HCT116 (cell line): ENCODE data around the gene CFAP46. TPM values are rescaled to one million over a fixed set of nuclear protein-coding genes. Genes with fewer than 3 reads are reported as not detected.

Experiments
- ATAC-seq: fragments of 200-7000 bp; cut with Tn5 transposase; 2 replicates; pipeline ENCODE4 v1.9.1; 2020; ENCODE audit warnings: mild to moderate bottlenecking, moderate library complexity
- BruUV-seq: library from RNA; stranded (reverse); fragments of 400-500 nt; replicated peaks from 2 replicates; lab custom pipeline; 2021; lab: Mats Ljungman, UMichigan
- CTCF ChIA-PET: fragments of 300-600 bp; sonication (Branson Sonifier 250); formaldehyde crosslinking; loops from one replicate; lab custom pipeline; 2021; ENCODE audit warnings: antibody characterized with exemption; lab: Charles Lee
- POLR2A ChIA-PET: fragments of 300-600, 350-600 bp; sonication (Branson Sonifier 250); formaldehyde crosslinking; loops from one replicate; lab custom pipeline; 2021; ENCODE audit warnings: antibody characterized with exemption; lab: Charles Lee
- RAD21 ChIA-PET, 2 experiments: fragments of 300-600 bp; sonication (Branson Sonifier 250); formaldehyde crosslinking; loops; one replicate each; lab custom pipeline; 2023; ENCODE audit warnings: low total read pairs in 2 of 2; ENCODE audit not compliant: uncharacterized antibody in 2 of 2, unreplicated experiment in 2 of 2, low non-redundant PET in 1 of 2; lab: Charles Lee
- DNase-seq: peaks from one replicate; pipeline ENCODE4 v3.0.0-alpha.2; 2010; ENCODE audit warnings: low read depth, low spot score
- H2AFZ ChIP-seq: fragments of 200-600 bp; shearing (Covaris generic), sonication (generic); 2 replicates; pipeline ENCODE4 v1.6.1; 2017; ENCODE audit warnings: low read depth, mixed run types, mixed read lengths, antibody characterized with exemption, low read length; ENCODE audit not compliant: poor library complexity, severe bottlenecking
- H3K27ac ChIP-seq: 2 replicates; pipeline ENCODE4 v1.5.1; 2012; ENCODE audit warnings: low read depth, low read length
- H3K27me3 ChIP-seq: fragments of 200-600 bp; sonication (generic); 2 replicates; pipeline ENCODE4 v1.6.1; 2016; ENCODE audit warnings: mixed run types, low read length, mixed read lengths; ENCODE audit not compliant: insufficient read depth
- H3K36me3 ChIP-seq, 2 experiments: fragments of 200-500 bp in 1 of 2; fragments of 200-600 bp in 1 of 2; sonication (Bioruptor generic) in 1 of 2; sonication (generic) in 1 of 2; 2 replicates each; pipeline versions ENCODE4 v1.5.1 to v1.6.1; 2014 to 2016; ENCODE audit warnings: low read length in 2 of 2, inconsistent platforms in 1 of 2, mixed read lengths in 1 of 2, mixed run types in 1 of 2; ENCODE audit not compliant: insufficient read depth in 2 of 2, control insufficient read depth in 1 of 2
- H3K4me1 ChIP-seq, 2 experiments: fragments of 200-600 bp in 1 of 2; sonication (generic) in 1 of 2; 2 replicates each; pipeline versions ENCODE4 v1.5.1 to v1.6.1; 2012 to 2017; ENCODE audit warnings: low read length in 2 of 2, inconsistent platforms in 1 of 2, mild to moderate bottlenecking in 1 of 2, mixed read lengths in 1 of 2, mixed run types in 1 of 2, moderate library complexity in 1 of 2; ENCODE audit not compliant: insufficient read depth in 2 of 2, control insufficient read depth in 1 of 2
- H3K4me2 ChIP-seq: fragments of 200-600 bp; sonication (generic); 2 replicates; pipeline ENCODE4 v1.6.1; 2017; ENCODE audit warnings: mixed run types, low read length, mixed read lengths
- H3K4me3 ChIP-seq, 2 experiments: fragments of 200-600 bp in 1 of 2; sonication (generic) in 1 of 2; replicated peaks in 1 of 2; 2 replicates each; pipeline ENCODE4 v1.5.1; 2011 to 2016; ENCODE audit warnings: low read length in 2 of 2, control low read depth in 1 of 2, low read depth in 1 of 2, mild to moderate bottlenecking in 1 of 2, mixed read lengths in 1 of 2, mixed run types in 1 of 2
- H3K79me2 ChIP-seq: fragments of 200-600 bp; sonication (generic); 2 replicates; pipeline ENCODE4 v1.6.1; 2017; ENCODE audit warnings: mild to moderate bottlenecking, mixed run types, low read length, moderate library complexity, mixed read lengths; ENCODE audit not compliant: insufficient read depth
- H3K9ac ChIP-seq: fragments of 200-600 bp; sonication (generic); 2 replicates; pipeline ENCODE4 v1.6.1; 2016; ENCODE audit warnings: low read length, mixed read lengths
- H3K9me2 ChIP-seq: fragments of 200-600 bp; sonication (generic), shearing (Covaris generic); 2 replicates; pipeline ENCODE4 v1.6.1; 2017; ENCODE audit warnings: mixed run types, mild to moderate bottlenecking, moderate library complexity; ENCODE audit not compliant: insufficient read depth
- H3K9me3 ChIP-seq, 2 experiments: fragments of 200-500 bp in 1 of 2; fragments of 200-600 bp in 1 of 2; sonication (Bioruptor generic) in 1 of 2; sonication (generic) in 1 of 2; 2 replicates each; pipeline ENCODE4 v1.6.1; 2014 to 2017; ENCODE audit warnings: low read length in 2 of 2, mixed read lengths in 2 of 2, inconsistent platforms in 1 of 2, low read depth in 1 of 2, mild to moderate bottlenecking in 1 of 2, mixed run types in 1 of 2, moderate library complexity in 1 of 2; ENCODE audit not compliant: control insufficient read depth in 1 of 2, insufficient read depth in 1 of 2
- H4K20me1 ChIP-seq: fragments of 200-600 bp; sonication (generic), shearing (Covaris generic); 2 replicates; pipeline ENCODE4 v1.6.1; 2017; ENCODE audit warnings: mixed run types, mild to moderate bottlenecking, moderate library complexity; ENCODE audit not compliant: insufficient read depth
- ATF3 ChIP-seq: IDR thresholded peaks from 2 replicates; pipeline ENCODE4 v1.6.1; 2012
- EZH2 ChIP-seq: fragments of 200-600 bp; sonication (generic); IDR thresholded peaks from 2 replicates; pipeline ENCODE4 v1.6.1; 2017; ENCODE audit warnings: antibody characterized with exemption, mixed run types
- EZH2phosphoT487 ChIP-seq: fragments of 200-600 bp; IDR thresholded peaks from 2 replicates; pipeline ENCODE4 v1.6.1; 2018; ENCODE audit warnings: antibody characterized with exemption, borderline replicate concordance
- POLR2AphosphoS5 ChIP-seq: IDR thresholded peaks from 2 replicates; pipeline ENCODE4 v1.6.1; 2011; ENCODE audit warnings: mild to moderate bottlenecking, low read depth, low read length, moderate library complexity
- REST ChIP-seq: IDR thresholded peaks from 2 replicates; pipeline ENCODE4 v1.6.1; 2012; ENCODE audit warnings: low read depth
- SRF ChIP-seq: IDR thresholded peaks from 2 replicates; pipeline ENCODE4 v1.6.1; 2012; ENCODE audit warnings: low read depth
- YY1 ChIP-seq: IDR thresholded peaks from 2 replicates; pipeline ENCODE4 v1.6.1; 2011; ENCODE audit warnings: low read length, low read depth, moderate library complexity, mild to moderate bottlenecking; ENCODE audit not compliant: insufficient replicate concordance; ENCODE audit errors: extremely low read depth
- ZFX ChIP-seq: fragments of 450-650 bp; IDR thresholded peaks from 2 replicates; pipeline ENCODE4 v1.6.1; 2017
- intact Hi-C: fragments of 100-400 bp; cut with micrococcal nuclease; formaldehyde crosslinking; loops from 2 replicates; pipeline ENCODE4 v1.10.0; 2022
- total RNA-seq: library from RNA; stranded (reverse); gene quantifications from one replicate; pipeline ENCODE4 v1.2.1, GENCODE V29; 2021; ENCODE audit not compliant: unreplicated experiment

Gene CFAP46
- total RNA-seq, 1 experiment from 2014 or later: 1.4 TPM

- Histone ChIP-seq H3K9me2 (no peaks in the 10 kb centered on the region), H3K36me3 (no peaks in the 10 kb centered on the region), H4K20me1 (no peaks in the 10 kb centered on the region), H3K4me2 (no peak overlapping the region), H3K27me3 (no peaks in the 10 kb centered on the region), H3K9ac (no peak overlapping the region), H3K4me1 (no peaks in the 10 kb centered on the region), H3K9me3 (no peaks in the 10 kb centered on the region), H2AFZ (no peak overlapping the region), H3K27ac (no peak overlapping the region), H3K4me3 (no peak overlapping the region), H3K79me2 (no peaks in the 10 kb centered on the region)
- ChIA-PET CTCF (no interaction called here), POLR2A (no interaction called here), RAD21 (no interaction called here)
- ATAC-seq: no peak
- TF ChIP-seq ATF3 (no peak), ZFX (no peak), EZH2 (no peak), EZH2phosphoT487 (no peak), POLR2AphosphoS5 (no peak), SRF (no peak), REST (no peak), YY1 (no peak)
- BruUV-seq: no TSS peak
- DNase-seq: no peak
- intact Hi-C loops: no loop called here
Observed at GRCh38 chr10:132762267-132762666, 180.1 kb downstream of the CFAP46 start.
